ENCODE results near the gene OSBPL2. TPM values are rescaled to one million over a fixed set of nuclear protein-coding genes. Genes with fewer than 3 reads are reported as not detected.
A peak's percentile ranks its signal among the peaks of the same experiment; 100 is the strongest.

The OSBPL2 gene
- total RNA-seq, 1 experiment from 2014 or later = 115 TPM

GRCh38 chr20:62227591-62227976 lies 10.7 kb upstream of the OSBPL2 start:
- CTCF ChIA-PET = no interaction called here
- no peaks in the 10 kb centered on the region for H3K9me3 Mint-ChIP-seq (ENCODE audit: low read depth, unreplicated experiment)
- H3K27me3 Mint-ChIP-seq (ENCODE audit: unreplicated experiment) = peaks cover 51% of the 10 kb centered on the region

GRCh38 chr20:62227977-62228958 lies 10.1 kb upstream of the OSBPL2 start:
- no TSS peak for BruUV-seq (replicated peaks)
- CTCF ChIA-PET = no interaction called here
- peaks cover 15% of the 10 kb centered on the region for H3K4me1 Mint-ChIP-seq (ENCODE audit: low read depth, unreplicated experiment)

More at GRCh38 chr20:62227591-62227976, 10.7 kb upstream of the OSBPL2 start:
- intact Hi-C loops (cut with micrococcal nuclease; ENCODE audit: unreplicated experiment) = no loop called here
- no peak for TF ChIP-seq CTCF (IDR thresholded peaks at IDR 0.05; ENCODE audit: unreplicated experiment)
- no TSS peak for BruUV-seq (replicated peaks)
- H3K4me3 Mint-ChIP-seq (ENCODE audit: low read depth, unreplicated experiment) = no peak overlapping the region
- DNase-seq = no peak
- H3K4me1 Mint-ChIP-seq (ENCODE audit: low read depth, unreplicated experiment) = peaks cover 14% of the 10 kb centered on the region
- H3K36me3 Mint-ChIP-seq (ENCODE audit: insufficient read depth, unreplicated experiment) = peaks cover 5% of the 10 kb centered on the region
- no peak overlapping the region for H3K27ac Mint-ChIP-seq (ENCODE audit: unreplicated experiment)

GRCh38 chr20:62228982-62229545 lies 9.3 kb upstream of the OSBPL2 start:
- CTCF ChIA-PET = no interaction called here
- intact Hi-C loops (cut with micrococcal nuclease; ENCODE audit: unreplicated experiment) = no loop called here
- Mint-ChIP-seq H3K9me3 (ENCODE audit: low read depth, unreplicated experiment) (no peaks in the 10 kb centered on the region), H3K4me1 (ENCODE audit: low read depth, unreplicated experiment) (peaks cover 15% of the 10 kb centered on the region), H3K4me3 (ENCODE audit: low read depth, unreplicated experiment) (no peak overlapping the region), H3K27me3 (ENCODE audit: unreplicated experiment) (peaks cover 36% of the 10 kb centered on the region), H3K27ac (ENCODE audit: unreplicated experiment) (no peak overlapping the region), H3K36me3 (ENCODE audit: insufficient read depth, unreplicated experiment) (peaks cover 5% of the 10 kb centered on the region)
- no peak for TF ChIP-seq CTCF (IDR thresholded peaks at IDR 0.05; ENCODE audit: unreplicated experiment)
- no TSS peak for BruUV-seq (replicated peaks)
- DNase-seq = no peak

More at GRCh38 chr20:62227977-62228958, 10.1 kb upstream of the OSBPL2 start:
- H3K9me3 Mint-ChIP-seq (ENCODE audit: low read depth, unreplicated experiment) = no peaks in the 10 kb centered on the region
- no peak overlapping the region for H3K27ac Mint-ChIP-seq (ENCODE audit: unreplicated experiment)
- intact Hi-C loops (cut with micrococcal nuclease; ENCODE audit: unreplicated experiment) = no loop called here
- H3K27me3 Mint-ChIP-seq (ENCODE audit: unreplicated experiment) = peaks cover 44% of the 10 kb centered on the region
- peak; percentile 27 for TF ChIP-seq CTCF (IDR thresholded peaks at IDR 0.05; ENCODE audit: unreplicated experiment)
- H3K4me3 Mint-ChIP-seq (ENCODE audit: low read depth, unreplicated experiment) = no peak overlapping the region
- peaks cover 5% of the 10 kb centered on the region for H3K36me3 Mint-ChIP-seq (ENCODE audit: insufficient read depth, unreplicated experiment)
- DNase-seq = peak; percentile 43

GRCh38 chr20:62229667-62230066 lies 8.7 kb upstream of the OSBPL2 start:
- no peaks in the 10 kb centered on the region for H3K9me3 Mint-ChIP-seq (ENCODE audit: low read depth, unreplicated experiment)
- BruUV-seq (replicated peaks) = no TSS peak
- peaks cover 5% of the 10 kb centered on the region for H3K36me3 Mint-ChIP-seq (ENCODE audit: insufficient read depth, unreplicated experiment)
- no peak overlapping the region for H3K27ac Mint-ChIP-seq (ENCODE audit: unreplicated experiment)
- intact Hi-C loops (cut with micrococcal nuclease; ENCODE audit: unreplicated experiment) = no loop called here
- H3K27me3 Mint-ChIP-seq (ENCODE audit: unreplicated experiment) = peaks cover 30% of the 10 kb centered on the region
- peaks cover 15% of the 10 kb centered on the region for H3K4me1 Mint-ChIP-seq (ENCODE audit: low read depth, unreplicated experiment)
- H3K4me3 Mint-ChIP-seq (ENCODE audit: low read depth, unreplicated experiment) = no peak overlapping the region
- no peak for DNase-seq
- no peak for TF ChIP-seq CTCF (IDR thresholded peaks at IDR 0.05; ENCODE audit: unreplicated experiment)
- CTCF ChIA-PET = no interaction called here

Measured in Calu3 (cell line).